DND-41 (cell line): ENCODE results near the gene CLCN2.

Source experiments
- EZH2 ChIP-seq: IDR thresholded peaks from 3 replicates; pipeline ENCODE4 v1.6.1; 2012; ENCODE audit warnings: borderline replicate concordance, low read depth, mild to moderate bottlenecking, moderate library complexity, low read length, inconsistent platforms; ENCODE audit not compliant: severe bottlenecking
- TF ChIP-seq, protein P1 (sequence below): IDR thresholded peaks from 2 replicates; pipeline ENCODE4 v1.5.1; 2012; ENCODE audit warnings: borderline replicate concordance, low read length, moderate library complexity, mild to moderate bottlenecking; ENCODE audit not compliant: poor library complexity, severe bottlenecking; ENCODE audit errors: extremely low read depth

DNA sequence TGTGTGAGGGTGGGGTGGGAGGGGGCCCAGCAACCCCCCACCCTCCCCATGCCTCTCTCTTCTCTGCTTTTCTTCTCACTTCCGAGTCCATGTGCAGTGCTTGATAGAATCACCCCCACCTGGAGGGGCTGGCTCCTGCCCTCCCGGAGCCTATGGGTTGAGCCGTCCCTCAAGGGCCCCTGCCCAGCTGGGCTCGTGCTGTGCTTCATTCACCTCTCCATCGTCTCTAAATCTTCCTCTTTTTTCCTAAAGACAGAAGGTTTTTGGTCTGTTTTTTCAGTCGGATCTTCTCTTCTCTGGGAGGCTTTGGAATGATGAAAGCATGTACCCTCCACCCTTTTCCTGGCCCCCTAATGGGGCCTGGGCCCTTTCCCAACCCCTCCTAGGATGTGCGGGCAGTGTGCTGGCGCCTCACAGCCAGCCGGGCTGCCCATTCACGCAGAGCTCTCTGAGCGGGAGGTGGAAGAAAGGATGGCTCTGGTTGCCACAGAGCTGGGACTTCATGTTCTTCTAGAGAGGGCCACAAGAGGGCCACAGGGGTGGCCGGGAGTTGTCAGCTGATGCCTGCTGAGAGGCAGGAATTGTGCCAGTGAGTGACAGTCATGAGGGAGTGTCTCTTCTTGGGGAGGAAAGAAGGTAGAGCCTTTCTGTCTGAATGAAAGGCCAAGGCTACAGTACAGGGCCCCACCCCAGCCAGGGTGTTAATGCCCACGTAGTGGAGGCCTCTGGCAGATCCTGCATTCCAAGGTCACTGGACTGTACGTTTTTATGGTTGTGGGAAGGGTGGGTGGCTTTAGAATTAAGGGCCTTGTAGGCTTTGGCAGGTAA is 15.9 kb downstream of the CLCN2 start:
- TF ChIP-seq EZH2, result no peak
- TF ChIP-seq, protein P1, sequence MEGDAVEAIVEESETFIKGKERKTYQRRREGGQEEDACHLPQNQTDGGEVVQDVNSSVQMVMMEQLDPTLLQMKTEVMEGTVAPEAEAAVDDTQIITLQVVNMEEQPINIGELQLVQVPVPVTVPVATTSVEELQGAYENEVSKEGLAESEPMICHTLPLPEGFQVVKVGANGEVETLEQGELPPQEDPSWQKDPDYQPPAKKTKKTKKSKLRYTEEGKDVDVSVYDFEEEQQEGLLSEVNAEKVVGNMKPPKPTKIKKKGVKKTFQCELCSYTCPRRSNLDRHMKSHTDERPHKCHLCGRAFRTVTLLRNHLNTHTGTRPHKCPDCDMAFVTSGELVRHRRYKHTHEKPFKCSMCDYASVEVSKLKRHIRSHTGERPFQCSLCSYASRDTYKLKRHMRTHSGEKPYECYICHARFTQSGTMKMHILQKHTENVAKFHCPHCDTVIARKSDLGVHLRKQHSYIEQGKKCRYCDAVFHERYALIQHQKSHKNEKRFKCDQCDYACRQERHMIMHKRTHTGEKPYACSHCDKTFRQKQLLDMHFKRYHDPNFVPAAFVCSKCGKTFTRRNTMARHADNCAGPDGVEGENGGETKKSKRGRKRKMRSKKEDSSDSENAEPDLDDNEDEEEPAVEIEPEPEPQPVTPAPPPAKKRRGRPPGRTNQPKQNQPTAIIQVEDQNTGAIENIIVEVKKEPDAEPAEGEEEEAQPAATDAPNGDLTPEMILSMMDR, result peak; percentile 46
